ENCODE measurements around the gene CLPTM1L.
"Not testable (repeated sequence)": the region's sequence is repeated elsewhere in the genome, so short reads cannot be mapped to it uniquely, and the experiment has no call there.

Gene CLPTM1L

GRCh38 chr5:1289559-1289958, 55.3 kb downstream of the CLPTM1L start:
- DNase-seq (ENCODE audit: low read depth): not testable (repeated sequence)

- no peak for DNase-seq (ENCODE audit: low read depth)
Measured at GRCh38 chr5:1288439-1289335, 56.2 kb downstream of the CLPTM1L start.

GRCh38 chr5:1285883-1286291, 59.0 kb downstream of the CLPTM1L start:
- DNase-seq (ENCODE audit: low read depth): no peak

- no peak for DNase-seq (ENCODE audit: low read depth)
Measured at GRCh38 chr5:1285141-1285540, 59.8 kb downstream of the CLPTM1L start.

- not testable (repeated sequence) for DNase-seq (ENCODE audit: low read depth)
Measured at GRCh38 chr5:1284336-1284970, 60.4 kb downstream of the CLPTM1L start.

- DNase-seq (ENCODE audit: low read depth): not testable (repeated sequence)
Measured at GRCh38 chr5:1283729-1284041, 61.2 kb downstream of the CLPTM1L start.

- not testable (repeated sequence) for DNase-seq (ENCODE audit: low read depth)
Measured at GRCh38 chr5:1282993-1283728, 61.7 kb downstream of the CLPTM1L start.

GRCh38 chr5:1282131-1282992, 62.5 kb downstream of the CLPTM1L start:
- DNase-seq (ENCODE audit: low read depth): no peak

GRCh38 chr5:1281038-1281882, 63.6 kb downstream of the CLPTM1L start:
- DNase-seq (ENCODE audit: low read depth): no peak

GRCh38 chr5:1280177-1281037, 64.5 kb downstream of the CLPTM1L start:
- no peak for DNase-seq (ENCODE audit: low read depth)

- DNase-seq (ENCODE audit: low read depth): no peak
Measured at GRCh38 chr5:1279443-1280151, 65.3 kb downstream of the CLPTM1L start.

- DNase-seq (ENCODE audit: low read depth): no peak
Measured at GRCh38 chr5:1278656-1279442, 66.0 kb downstream of the CLPTM1L start.

- no peak for DNase-seq (ENCODE audit: low read depth)
Measured at GRCh38 chr5:1278216-1278615, 66.7 kb downstream of the CLPTM1L start.

- DNase-seq (ENCODE audit: low read depth): no peak
Measured at GRCh38 chr5:1277781-1278180, 67.1 kb downstream of the CLPTM1L start.

GRCh38 chr5:1277331-1277730, 67.6 kb downstream of the CLPTM1L start:
- no peak for DNase-seq (ENCODE audit: low read depth)

GRCh38 chr5:1276930-1277329, 68.0 kb downstream of the CLPTM1L start:
- no peak for DNase-seq (ENCODE audit: low read depth)

- not testable (repeated sequence) for DNase-seq (ENCODE audit: low read depth)
Measured at GRCh38 chr5:1275397-1276391, 69.2 kb downstream of the CLPTM1L start.
